Measurements from ENCODE around the gene SLC9A2. TPM values are rescaled to one million over a fixed set of nuclear protein-coding genes. Genes with fewer than 3 reads are reported as not detected.

SLC9A2 gene
- total RNA-seq, 1 experiment from 2014 or later = 7.1 TPM

DNA sequence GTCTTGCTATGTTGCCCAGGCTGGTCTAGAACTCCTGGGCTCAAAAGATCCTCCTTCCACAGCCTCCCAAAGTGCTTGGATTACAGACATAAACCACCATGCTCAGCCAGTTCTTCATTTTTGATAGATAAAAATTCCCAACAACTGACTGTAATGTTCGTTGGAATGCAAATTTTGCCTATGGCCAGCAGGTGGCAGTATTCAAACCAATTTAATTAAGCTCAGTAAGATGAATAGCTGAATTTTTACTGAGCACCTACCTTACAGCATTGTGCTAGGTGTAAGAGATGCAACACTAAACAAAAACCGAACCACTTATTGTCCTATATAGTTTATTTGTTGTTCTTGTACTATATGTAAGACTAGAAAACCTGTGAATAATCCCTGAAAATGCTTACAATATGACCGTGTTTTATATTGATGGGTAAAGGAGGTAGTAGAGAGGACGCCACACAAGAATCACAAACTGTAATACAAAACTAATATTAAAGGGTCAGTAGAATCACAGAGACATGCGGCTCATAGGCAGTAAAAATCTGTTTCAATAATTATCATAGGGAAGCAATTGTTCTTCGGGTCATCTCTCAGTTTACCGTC lies 134.3 kb downstream of the SLC9A2 start:
- Histone ChIP-seq H3K79me2 (ENCODE audit: low read length) (no peaks in the 10 kb centered on the region), H4K20me1 (ENCODE audit: low read length) (no peaks in the 10 kb centered on the region), H3K27ac (ENCODE audit: low read length) (no peak overlapping the region), H2AFZ (ENCODE audit: low read length) (no peak overlapping the region), H3K9me2 (replicated peaks; ENCODE audit: low read length) (no peaks in the 10 kb centered on the region), H3K36me3 (ENCODE audit: low read depth, low read length) (no peaks in the 10 kb centered on the region), H3K4me2 (ENCODE audit: low read length) (no peak overlapping the region), H3F3A (ENCODE audit: low read length, unreplicated experiment) (no peaks in the 10 kb centered on the region), H3K9ac (ENCODE audit: low read length) (no peak overlapping the region), H3K9me3 (ENCODE audit: low read length) (no peaks in the 10 kb centered on the region), H3K27me3 (ENCODE audit: low read length) (no peaks in the 10 kb centered on the region), H3K4me3 (ENCODE audit: low read length) (no peak overlapping the region), H3K4me1 (ENCODE audit: insufficient read depth, low read length) (no peaks in the 10 kb centered on the region)
- intact Hi-C loops (cut with micrococcal nuclease) = loop anchor here (1.0 kb wide), 1 partner anchor 53 kb away; no protein-coding TSS in a partner anchor
- no TSS peak for BruUV-seq (replicated peaks)
- POLR2A ChIA-PET (ENCODE audit: unreplicated experiment) = interaction anchor here (0.6 to 0.9 kb wide), 2 partner anchors 17 to 62 kb away, joined by 4 read pairs; no protein-coding TSS in a partner anchor
- DNase-seq (peak; percentile 69), ATAC-seq (peak; percentile 71)
- no peak for TF ChIP-seq EZH2phosphoT487 (IDR thresholded peaks at IDR 0.05; ENCODE audit: borderline replicate concordance, low read length)
- no peak for TF ChIP-seq EZH2 (IDR thresholded peaks at IDR 0.05; ENCODE audit: low read length, unreplicated experiment)
- TF ChIP-seq, protein P1, sequence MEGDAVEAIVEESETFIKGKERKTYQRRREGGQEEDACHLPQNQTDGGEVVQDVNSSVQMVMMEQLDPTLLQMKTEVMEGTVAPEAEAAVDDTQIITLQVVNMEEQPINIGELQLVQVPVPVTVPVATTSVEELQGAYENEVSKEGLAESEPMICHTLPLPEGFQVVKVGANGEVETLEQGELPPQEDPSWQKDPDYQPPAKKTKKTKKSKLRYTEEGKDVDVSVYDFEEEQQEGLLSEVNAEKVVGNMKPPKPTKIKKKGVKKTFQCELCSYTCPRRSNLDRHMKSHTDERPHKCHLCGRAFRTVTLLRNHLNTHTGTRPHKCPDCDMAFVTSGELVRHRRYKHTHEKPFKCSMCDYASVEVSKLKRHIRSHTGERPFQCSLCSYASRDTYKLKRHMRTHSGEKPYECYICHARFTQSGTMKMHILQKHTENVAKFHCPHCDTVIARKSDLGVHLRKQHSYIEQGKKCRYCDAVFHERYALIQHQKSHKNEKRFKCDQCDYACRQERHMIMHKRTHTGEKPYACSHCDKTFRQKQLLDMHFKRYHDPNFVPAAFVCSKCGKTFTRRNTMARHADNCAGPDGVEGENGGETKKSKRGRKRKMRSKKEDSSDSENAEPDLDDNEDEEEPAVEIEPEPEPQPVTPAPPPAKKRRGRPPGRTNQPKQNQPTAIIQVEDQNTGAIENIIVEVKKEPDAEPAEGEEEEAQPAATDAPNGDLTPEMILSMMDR (conservative IDR thresholded peaks at IDR 0.05; ENCODE audit: low read depth, low read length) = peak; percentile 89
- CTCF ChIA-PET = interaction anchor here (0.6 to 1.8 kb wide), 10 partner anchors 10 to 172 kb away, joined by 3 to 23 read pairs (median 4); a partner anchor contains a TSS

DNA sequence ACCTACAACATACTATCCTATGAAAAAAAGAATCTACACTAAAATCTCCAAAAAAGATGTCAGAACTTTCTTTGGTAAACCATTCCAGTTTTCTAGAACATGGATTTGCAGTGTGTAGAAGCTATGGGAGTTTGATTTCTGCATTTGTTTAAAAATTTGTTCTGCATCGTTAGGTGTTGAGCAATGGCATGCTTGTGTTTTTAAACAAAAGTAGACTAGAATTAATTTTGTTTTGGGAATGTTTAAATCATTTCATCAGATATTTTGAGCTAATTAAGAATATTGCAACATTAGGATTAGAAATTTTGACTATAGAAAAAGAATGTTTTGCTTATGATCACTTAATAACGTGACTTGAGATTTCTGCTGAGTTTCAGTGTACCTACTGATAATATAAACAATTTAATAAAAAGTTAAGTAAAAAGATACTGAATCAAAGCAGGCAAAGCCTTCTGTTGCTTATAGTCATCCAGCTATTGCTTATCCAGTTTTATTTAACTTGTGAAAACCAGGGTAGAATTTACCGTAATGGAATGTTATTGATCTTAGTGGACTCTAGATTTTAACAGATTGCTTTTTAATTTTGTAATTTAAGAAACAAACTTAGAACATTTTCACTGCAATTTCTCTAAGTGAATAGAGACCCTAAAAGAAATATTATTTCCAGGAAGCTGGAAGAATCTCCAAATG lies 135.2 kb downstream of the SLC9A2 start:
- H2AFZ ChIP-seq (ENCODE audit: low read length) = no peak overlapping the region
- H3K79me2 ChIP-seq (ENCODE audit: low read length) = no peaks in the 10 kb centered on the region
- no peak overlapping the region for H3K9ac ChIP-seq (ENCODE audit: low read length)
- H3K4me3 ChIP-seq (ENCODE audit: low read length) = no peak overlapping the region
- no peaks in the 10 kb centered on the region for H3K9me2 ChIP-seq (replicated peaks; ENCODE audit: low read length)
- no peak overlapping the region for H3K4me2 ChIP-seq (ENCODE audit: low read length)
- no peaks in the 10 kb centered on the region for H3K27me3 ChIP-seq (ENCODE audit: low read length)
- intact Hi-C loops (cut with micrococcal nuclease) = no loop called here
- TF ChIP-seq EZH2phosphoT487 (IDR thresholded peaks at IDR 0.05; ENCODE audit: borderline replicate concordance, low read length) (no peak), EZH2 (IDR thresholded peaks at IDR 0.05; ENCODE audit: low read length, unreplicated experiment) (no peak)
- TF ChIP-seq, protein P1 (conservative IDR thresholded peaks at IDR 0.05; ENCODE audit: low read depth, low read length) = no peak
- POLR2A ChIA-PET (ENCODE audit: unreplicated experiment) = no interaction called here
- no peaks in the 10 kb centered on the region for H3K9me3 ChIP-seq (ENCODE audit: low read length)
- no peak overlapping the region for H3K27ac ChIP-seq (ENCODE audit: low read length)
- H3F3A ChIP-seq (ENCODE audit: low read length, unreplicated experiment) = no peaks in the 10 kb centered on the region
- DNase-seq = no peak
- H3K4me1 ChIP-seq (ENCODE audit: insufficient read depth, low read length) = no peaks in the 10 kb centered on the region
- ATAC-seq = no peak
- no peaks in the 10 kb centered on the region for H4K20me1 ChIP-seq (ENCODE audit: low read length)
- CTCF ChIA-PET = interaction anchor here (1.8 kb wide), 1 partner anchor 52 kb away, joined by 23 read pairs; no protein-coding TSS in a partner anchor
- H3K36me3 ChIP-seq (ENCODE audit: low read depth, low read length) = no peaks in the 10 kb centered on the region
- BruUV-seq (replicated peaks) = no TSS peak

DNA sequence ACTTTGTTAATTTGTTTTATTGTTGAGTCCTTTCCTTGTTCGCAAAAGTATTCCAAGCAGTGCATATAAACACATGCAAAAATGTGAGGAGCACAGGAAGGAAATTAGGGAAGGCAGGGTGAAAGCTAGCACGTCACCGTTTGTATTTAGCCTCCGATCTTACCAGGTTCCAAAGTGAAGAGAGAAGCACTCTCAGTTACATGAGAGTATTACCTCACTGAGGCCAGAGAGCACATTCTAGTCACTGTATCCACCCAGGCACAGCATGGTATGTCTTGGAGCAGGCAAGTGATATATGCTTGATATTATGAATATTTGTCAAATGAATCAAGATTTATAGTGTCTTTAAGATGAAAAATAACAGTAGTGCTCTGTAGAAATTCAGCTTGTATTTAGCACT lies 135.9 kb downstream of the SLC9A2 start:
- BruUV-seq (replicated peaks) = no TSS peak
- DNase-seq (no peak), ATAC-seq (no peak)
- no peaks in the 10 kb centered on the region for H3K36me3 ChIP-seq (ENCODE audit: low read depth, low read length)
- no peaks in the 10 kb centered on the region for H3F3A ChIP-seq (ENCODE audit: low read length, unreplicated experiment)
- H3K9ac ChIP-seq (ENCODE audit: low read length) = no peak overlapping the region
- H3K9me2 ChIP-seq (replicated peaks; ENCODE audit: low read length) = no peaks in the 10 kb centered on the region
- intact Hi-C loops (cut with micrococcal nuclease) = no loop called here
- no peaks in the 10 kb centered on the region for H3K9me3 ChIP-seq (ENCODE audit: low read length)
- H3K4me2 ChIP-seq (ENCODE audit: low read length) = no peak overlapping the region
- no peak overlapping the region for H3K27ac ChIP-seq (ENCODE audit: low read length)
- H3K79me2 ChIP-seq (ENCODE audit: low read length) = no peaks in the 10 kb centered on the region
- H3K4me3 ChIP-seq (ENCODE audit: low read length) = no peak overlapping the region
- H4K20me1 ChIP-seq (ENCODE audit: low read length) = no peaks in the 10 kb centered on the region
- TF ChIP-seq EZH2 (IDR thresholded peaks at IDR 0.05; ENCODE audit: low read length, unreplicated experiment) = no peak
- TF ChIP-seq, protein P1 (conservative IDR thresholded peaks at IDR 0.05; ENCODE audit: low read depth, low read length) = no peak
- TF ChIP-seq EZH2phosphoT487 (IDR thresholded peaks at IDR 0.05; ENCODE audit: borderline replicate concordance, low read length) = no peak
- ChIA-PET CTCF (no interaction called here), POLR2A (ENCODE audit: unreplicated experiment) (no interaction called here)
- H3K27me3 ChIP-seq (ENCODE audit: low read length) = no peaks in the 10 kb centered on the region
- no peaks in the 10 kb centered on the region for H3K4me1 ChIP-seq (ENCODE audit: insufficient read depth, low read length)
- H2AFZ ChIP-seq (ENCODE audit: low read length) = no peak overlapping the region

Data from PC-3 (cell line).